HG02852 (cell line): Measurements from ENCODE around the gene ABHD2.
"Not testable (repeated sequence)": the region's sequence is repeated elsewhere in the genome, so short reads cannot be mapped to it uniquely, and the experiment has no call there.

Experiments used
- ATAC-seq: cut with Tn5 transposase; IDR thresholded peaks from one replicate; pipeline ENCODE4 v1.9.1; 2021; ENCODE audit warnings: mild to moderate bottlenecking, moderate library complexity; ENCODE audit not compliant: unreplicated experiment

ABHD2 gene

GRCh38 chr15:89217686-89218376 lies 129.6 kb downstream of the ABHD2 start:
- no peak for ATAC-seq

DNA sequence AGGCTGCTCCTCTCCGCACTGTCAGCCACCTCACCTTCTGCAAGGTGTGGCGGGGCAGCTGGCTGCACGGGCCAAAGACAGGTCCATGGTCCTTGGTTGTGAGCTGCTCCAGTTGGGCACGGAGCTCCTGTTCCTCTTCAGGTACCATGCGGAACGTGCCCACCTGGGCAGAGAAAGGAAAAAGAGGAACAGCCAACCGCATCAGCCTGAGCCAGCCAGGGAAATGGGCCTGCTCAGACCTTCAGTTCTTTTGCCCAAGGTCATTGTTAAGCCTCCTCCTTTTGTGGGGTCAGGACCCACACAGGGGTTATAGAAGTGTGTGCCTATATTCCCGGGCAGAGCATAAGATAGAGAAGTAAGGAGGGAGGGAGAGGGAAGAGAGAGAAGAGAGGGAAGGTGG lies 130.3 kb downstream of the ABHD2 start:
- no peak for ATAC-seq

GRCh38 chr15:89221543-89221942 lies 133.3 kb downstream of the ABHD2 start, which contains the start of gene RLBP1:
RLBP1 (minus strand) TSS chr15:89221579; CDS start chr15:89218975, 2,604 bp downstream.
- ATAC-seq = no peak

- no peak for ATAC-seq
These were observed 137.3 kb downstream of the ABHD2 start for GRCh38 chr15:89225588-89225987.

- ATAC-seq = no peak
These were observed 138.3 kb downstream of the ABHD2 start for GRCh38 chr15:89226359-89227221.

DNA sequence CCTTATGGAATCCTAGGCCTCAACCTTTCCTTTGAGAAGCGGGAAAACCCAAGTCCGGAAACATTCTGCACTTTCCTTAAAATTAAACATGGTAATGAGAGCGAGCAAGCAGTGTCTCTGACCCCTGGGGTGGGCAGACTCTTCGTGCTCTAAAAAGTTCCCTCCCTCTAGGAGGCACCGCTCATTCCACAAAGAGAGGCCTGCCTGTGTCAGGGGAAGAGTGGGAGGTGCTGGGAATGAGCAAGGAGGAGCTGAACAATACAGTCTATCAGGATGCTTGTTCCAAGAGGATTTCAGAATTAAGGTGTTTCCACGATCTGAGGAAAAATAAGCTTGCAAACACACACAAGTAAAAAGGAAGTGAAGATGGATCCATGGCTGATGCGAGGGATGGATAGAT lies 139.2 kb downstream of the ABHD2 start:
- ATAC-seq = no peak

- no peak for ATAC-seq
These were observed 142.0 kb downstream of the ABHD2 start for GRCh38 chr15:89230277-89230676.

- no peak for ATAC-seq
These were observed 143.6 kb downstream of the ABHD2 start for GRCh38 chr15:89231832-89232231.

DNA sequence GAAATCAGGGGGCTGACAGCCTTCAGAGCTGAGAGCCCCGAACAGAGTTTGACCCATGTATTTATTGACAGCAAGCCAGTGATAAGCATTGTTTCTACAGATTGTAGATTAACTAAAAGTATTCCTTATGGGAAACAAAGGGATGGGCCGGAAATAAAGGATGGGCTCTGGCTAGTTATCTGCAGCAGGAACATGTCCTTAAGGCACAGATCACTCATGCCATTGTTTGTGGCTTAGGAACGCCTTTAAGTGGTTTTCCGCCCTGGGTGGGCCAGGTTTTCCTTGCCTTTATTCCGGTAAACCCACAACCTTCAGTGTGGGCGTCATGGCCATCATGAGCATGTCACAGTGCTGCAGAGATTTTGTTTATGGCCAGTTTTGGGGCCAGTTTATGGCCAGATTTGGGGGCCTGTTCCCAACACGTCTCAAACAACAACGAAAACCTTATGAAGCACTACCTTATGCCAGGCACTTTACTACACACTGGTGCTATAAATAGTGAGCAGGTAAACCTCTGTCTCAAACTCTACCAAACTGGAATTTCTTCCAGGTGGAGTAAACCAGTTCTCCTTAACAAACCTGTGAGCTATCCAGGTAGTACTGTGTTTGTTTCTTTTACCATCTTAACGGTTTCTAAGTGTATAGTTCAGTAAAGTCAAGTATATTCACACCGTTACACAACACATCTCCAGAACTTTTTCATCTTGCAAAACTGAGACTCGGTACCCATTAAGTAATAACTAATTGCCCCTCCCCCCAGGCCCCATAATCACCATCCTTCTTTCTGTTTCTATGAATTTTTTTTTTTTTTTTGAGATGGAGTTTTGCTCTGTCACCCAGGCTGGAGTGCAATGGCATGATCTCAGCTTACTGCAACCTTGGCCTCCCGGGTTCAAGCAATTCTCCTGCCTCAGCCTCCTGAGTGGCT lies 151.9 kb downstream of the ABHD2 start:
- ATAC-seq = not testable (repeated sequence)

DNA sequence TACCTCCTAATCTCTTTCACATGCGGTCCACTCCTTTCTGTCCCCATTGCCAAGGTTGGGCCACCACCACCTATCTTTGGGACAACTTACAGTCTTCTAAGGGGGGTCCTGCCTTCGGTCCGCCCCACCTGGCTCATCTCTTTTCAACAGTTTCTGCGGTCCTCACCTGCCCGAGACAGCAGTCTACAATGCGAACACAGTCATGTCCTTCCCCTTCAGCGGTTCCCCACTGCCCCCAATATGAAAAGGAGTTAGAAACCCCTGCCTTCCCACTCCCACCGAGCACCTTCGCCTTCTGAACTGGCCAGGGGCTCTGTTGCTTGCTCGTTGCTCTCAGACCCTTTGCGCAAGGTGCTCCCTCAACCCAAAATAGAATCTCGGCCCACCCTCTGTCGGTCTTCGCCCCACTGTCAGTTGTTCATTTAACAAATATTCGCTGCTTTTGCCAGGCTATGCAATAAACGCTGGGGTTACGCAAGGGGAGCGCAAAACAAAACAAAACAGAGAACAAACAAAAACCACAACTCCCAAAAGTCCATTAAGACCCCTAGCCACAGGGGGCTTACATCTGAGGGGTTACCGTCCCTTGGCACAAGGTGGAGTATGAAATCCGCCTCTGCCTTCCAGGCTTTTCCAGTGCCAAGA lies 154.9 kb downstream of the ABHD2 start:
- no peak for ATAC-seq

GRCh38 chr15:89243691-89244573 lies 155.7 kb downstream of the ABHD2 start, which contains the start of gene FANCI:
FANCI (plus strand) TSS chr15:89243979; CDS start chr15:89247648, 3,669 bp downstream.
- ATAC-seq = peak; percentile 92

DNA sequence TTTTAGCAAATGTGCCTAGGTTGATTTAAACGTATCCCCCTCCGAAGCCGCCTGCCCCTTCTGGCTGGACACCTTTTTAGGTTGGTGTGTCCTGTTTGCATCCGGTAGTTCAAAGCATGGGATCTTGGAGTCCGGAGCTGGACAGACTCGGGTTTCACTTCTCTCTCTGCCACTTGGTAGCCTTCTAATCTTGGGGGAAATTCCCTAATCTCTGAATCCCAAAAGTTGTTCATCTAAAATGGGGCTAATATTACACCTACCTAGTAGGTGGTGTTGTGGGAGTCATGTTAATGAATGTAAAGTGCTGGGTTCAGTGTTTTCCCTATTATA lies 156.3 kb downstream of the ABHD2 start:
- ATAC-seq = peak; percentile 15

- no peak for ATAC-seq
These were observed 159.2 kb downstream of the ABHD2 start for GRCh38 chr15:89247446-89247845.

- no peak for ATAC-seq
These were observed 160.3 kb downstream of the ABHD2 start for GRCh38 chr15:89248584-89248983.

- ATAC-seq = not testable (repeated sequence)
These were observed 161.9 kb downstream of the ABHD2 start for GRCh38 chr15:89250142-89250541.
